ENCODE results near the gene AHCYL2. TPM values are rescaled to one million over a fixed set of nuclear protein-coding genes. Genes with fewer than 3 reads are reported as not detected.

The AHCYL2 gene
- total and polyA plus RNA-seq, 2 donors (not counting 3 experiments of a cell fraction or from before 2014, with no cell fraction given), result 10.8 to 13.5 TPM

DNA sequence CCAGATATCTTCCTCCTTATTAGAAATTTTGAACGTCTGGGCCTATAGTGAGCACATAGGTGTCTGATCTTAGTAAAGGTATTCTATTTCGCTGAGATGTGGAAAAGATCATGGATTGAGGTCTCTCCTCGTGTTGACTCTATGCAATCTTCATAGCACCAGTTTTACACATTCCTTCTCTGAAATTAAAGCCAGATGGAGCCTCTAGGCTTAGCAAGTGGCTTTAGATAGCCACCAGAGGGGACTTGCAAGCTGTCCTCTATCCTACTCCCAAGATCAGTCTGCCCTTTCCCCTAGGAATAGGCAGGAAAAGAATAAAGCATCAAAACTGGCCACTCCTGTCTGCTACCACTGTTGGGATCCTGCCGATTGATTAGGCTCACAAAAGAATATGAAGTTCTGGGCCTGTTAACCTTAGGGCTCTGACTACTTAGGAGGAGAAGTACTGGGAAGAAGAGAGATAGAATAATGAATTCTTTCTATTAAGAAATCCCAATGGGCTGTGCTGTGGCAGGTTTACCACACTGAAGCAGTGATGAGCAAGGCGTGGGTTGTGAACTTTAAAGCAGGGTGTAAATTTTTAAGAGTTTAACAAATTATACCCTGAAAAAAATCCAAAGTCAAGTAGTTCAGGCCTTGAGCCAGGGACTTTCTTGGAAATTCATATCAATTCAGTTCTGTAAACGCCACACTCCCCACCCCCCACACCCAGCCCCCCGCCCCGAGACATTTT, 207.2 kb downstream of the AHCYL2 start:
- no peak overlapping the region for H3K9ac ChIP-seq (replicated peaks; ENCODE audit: extremely low read depth, insufficient read depth, low read length)
- FAIRE-seq, result no peak
- peaks cover 18% of the 10 kb centered on the region for H3K79me2 ChIP-seq (ENCODE audit: control insufficient read depth, insufficient read depth, low read length)
- intact Hi-C loops (cut with micrococcal nuclease), result no loop called here
- no peak for DNase-seq (ENCODE audit: low read depth, low spot score)
- H3K9me3 ChIP-seq (replicated peaks; ENCODE audit: control insufficient read depth, insufficient read depth, low read length), result no peaks in the 10 kb centered on the region
- no peaks in the 10 kb centered on the region for H3K9me1 ChIP-seq (replicated peaks; ENCODE audit: control insufficient read depth, extremely low read depth, insufficient read depth, low read length)
- dilution Hi-C loops (cut with MboI; ENCODE audit: extremely low pct_ligation_motif_present, low sequenced_read_pairs), result no loop called here
- H3K27ac ChIP-seq (ENCODE audit: insufficient read depth, low read depth, low read length), result no peak overlapping the region
- H2AFZ ChIP-seq (ENCODE audit: low read depth, low read length), result no peak overlapping the region
- CTCF ChIA-PET, result interaction anchor here (1.2 to 4.0 kb wide), 2 partner anchors 8 to 64 kb away, joined by 3 to 44 read pairs; no protein-coding TSS in a partner anchor
- H3K4me2 ChIP-seq (ENCODE audit: insufficient read depth, low read length), result no peak overlapping the region
- POLR2A ChIA-PET, result no interaction called here
- TF ChIP-seq EZH2 (IDR thresholded peaks at IDR 0.05; ENCODE audit: borderline replicate concordance, low read depth, low read length, severe bottlenecking) (no peak), FOS (IDR thresholded peaks at IDR 0.05; ENCODE audit: borderline replicate concordance, insufficient read depth, low read length) (no peak), POLR2A (IDR thresholded peaks at IDR 0.05; ENCODE audit: low read depth, low read length) (no peak), JUN (IDR thresholded peaks at IDR 0.05; ENCODE audit: borderline replicate concordance, insufficient read depth, insufficient read length, low read depth) (no peak), POLR2AphosphoS5 (IDR thresholded peaks at IDR 0.05; ENCODE audit: insufficient read depth, low read depth, low read length) (no peak), MYC (IDR thresholded peaks at IDR 0.05; ENCODE audit: low read depth, low read length) (no peak), GATA2 (IDR thresholded peaks at IDR 0.05; ENCODE audit: insufficient read depth, insufficient read length, low read depth, low read length) (no peak)
- TF ChIP-seq, protein P1, sequence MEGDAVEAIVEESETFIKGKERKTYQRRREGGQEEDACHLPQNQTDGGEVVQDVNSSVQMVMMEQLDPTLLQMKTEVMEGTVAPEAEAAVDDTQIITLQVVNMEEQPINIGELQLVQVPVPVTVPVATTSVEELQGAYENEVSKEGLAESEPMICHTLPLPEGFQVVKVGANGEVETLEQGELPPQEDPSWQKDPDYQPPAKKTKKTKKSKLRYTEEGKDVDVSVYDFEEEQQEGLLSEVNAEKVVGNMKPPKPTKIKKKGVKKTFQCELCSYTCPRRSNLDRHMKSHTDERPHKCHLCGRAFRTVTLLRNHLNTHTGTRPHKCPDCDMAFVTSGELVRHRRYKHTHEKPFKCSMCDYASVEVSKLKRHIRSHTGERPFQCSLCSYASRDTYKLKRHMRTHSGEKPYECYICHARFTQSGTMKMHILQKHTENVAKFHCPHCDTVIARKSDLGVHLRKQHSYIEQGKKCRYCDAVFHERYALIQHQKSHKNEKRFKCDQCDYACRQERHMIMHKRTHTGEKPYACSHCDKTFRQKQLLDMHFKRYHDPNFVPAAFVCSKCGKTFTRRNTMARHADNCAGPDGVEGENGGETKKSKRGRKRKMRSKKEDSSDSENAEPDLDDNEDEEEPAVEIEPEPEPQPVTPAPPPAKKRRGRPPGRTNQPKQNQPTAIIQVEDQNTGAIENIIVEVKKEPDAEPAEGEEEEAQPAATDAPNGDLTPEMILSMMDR (IDR thresholded peaks at IDR 0.05; ENCODE audit: extremely low read depth in 1 of 2, insufficient read depth in 1 of 2, low read depth in 1 of 2, low read length in 2 of 2), result no peak
- TF ChIP-seq, protein P2, sequence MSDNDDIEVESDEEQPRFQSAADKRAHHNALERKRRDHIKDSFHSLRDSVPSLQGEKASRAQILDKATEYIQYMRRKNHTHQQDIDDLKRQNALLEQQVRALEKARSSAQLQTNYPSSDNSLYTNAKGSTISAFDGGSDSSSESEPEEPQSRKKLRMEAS (IDR thresholded peaks at IDR 0.05; ENCODE audit: insufficient read depth, insufficient read length), result no peak
- H3K27me3 ChIP-seq (ENCODE audit: control insufficient read depth in 2 of 2, insufficient read depth in 2 of 2, low read length in 2 of 2), result peaks cover 2 to 5% of the 10 kb centered on the region in 2 experiments
- no TSS peak for BruUV-seq (replicated peaks)
- H3K4me1 ChIP-seq (ENCODE audit: control insufficient read depth, extremely low read depth, insufficient read depth, low read length), result peaks cover 10% of the 10 kb centered on the region
- no peak overlapping the region for H3K4me3 ChIP-seq (replicated peaks in 1 of 3; ENCODE audit: insufficient read depth in 1 of 3, low read depth in 1 of 3, low read length in 3 of 3)
- no peaks in the 10 kb centered on the region for H4K20me1 ChIP-seq (replicated peaks; ENCODE audit: control insufficient read depth, extremely low read depth, insufficient read depth, low read length)
- H3K36me3 ChIP-seq (ENCODE audit: control insufficient read depth in 2 of 2, extremely low read depth in 1 of 2, insufficient read depth in 2 of 2, low read length in 2 of 2), result no peaks in the 10 kb centered on the region
